AG09319 (cell line): Measurements from ENCODE around the gene MASTL.

Experiments
- DNase-seq: peaks from one replicate; pipeline ENCODE4 v3.0.0-alpha.2; 2010; ENCODE audit warnings: low read depth; ENCODE audit errors: extremely low read depth
- TF ChIP-seq, protein P1 (sequence below): IDR thresholded peaks from 2 replicates; pipeline ENCODE4 v1.5.1; 2011; ENCODE audit warnings: low read depth, mild to moderate bottlenecking, inconsistent platforms, low read length, moderate library complexity

MASTL gene

GRCh38 chr10:27223964-27224363 is 68.8 kb downstream of the MASTL start:
- DNase-seq: no peak
- TF ChIP-seq, protein P1, sequence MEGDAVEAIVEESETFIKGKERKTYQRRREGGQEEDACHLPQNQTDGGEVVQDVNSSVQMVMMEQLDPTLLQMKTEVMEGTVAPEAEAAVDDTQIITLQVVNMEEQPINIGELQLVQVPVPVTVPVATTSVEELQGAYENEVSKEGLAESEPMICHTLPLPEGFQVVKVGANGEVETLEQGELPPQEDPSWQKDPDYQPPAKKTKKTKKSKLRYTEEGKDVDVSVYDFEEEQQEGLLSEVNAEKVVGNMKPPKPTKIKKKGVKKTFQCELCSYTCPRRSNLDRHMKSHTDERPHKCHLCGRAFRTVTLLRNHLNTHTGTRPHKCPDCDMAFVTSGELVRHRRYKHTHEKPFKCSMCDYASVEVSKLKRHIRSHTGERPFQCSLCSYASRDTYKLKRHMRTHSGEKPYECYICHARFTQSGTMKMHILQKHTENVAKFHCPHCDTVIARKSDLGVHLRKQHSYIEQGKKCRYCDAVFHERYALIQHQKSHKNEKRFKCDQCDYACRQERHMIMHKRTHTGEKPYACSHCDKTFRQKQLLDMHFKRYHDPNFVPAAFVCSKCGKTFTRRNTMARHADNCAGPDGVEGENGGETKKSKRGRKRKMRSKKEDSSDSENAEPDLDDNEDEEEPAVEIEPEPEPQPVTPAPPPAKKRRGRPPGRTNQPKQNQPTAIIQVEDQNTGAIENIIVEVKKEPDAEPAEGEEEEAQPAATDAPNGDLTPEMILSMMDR: peak; percentile 50

- TF ChIP-seq, protein P1: no peak
- no peak for DNase-seq
Measured at GRCh38 chr10:27225011-27225590, 69.9 kb downstream of the MASTL start.

GRCh38 chr10:27225642-27226257 is 70.6 kb downstream of the MASTL start:
- DNase-seq: no peak
- TF ChIP-seq, protein P1: no peak

DNA sequence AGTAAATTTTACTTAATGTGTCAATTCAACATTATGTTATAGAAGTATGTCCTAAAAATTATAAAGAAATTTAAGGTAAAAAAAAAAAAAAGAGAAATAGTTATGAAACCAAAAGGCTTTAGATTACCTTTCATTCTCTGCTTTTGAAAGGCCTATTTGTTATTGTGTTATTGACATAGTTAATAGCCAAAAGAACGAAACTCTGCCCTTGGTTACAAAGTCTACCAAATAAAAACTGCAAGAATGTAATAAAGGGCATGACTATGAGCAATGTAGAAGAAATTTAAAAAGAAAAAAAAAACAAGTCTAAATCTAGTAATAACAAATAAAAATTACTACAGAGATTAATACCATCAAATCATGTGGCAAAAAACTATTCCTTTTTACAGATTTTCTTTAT is 74.9 kb downstream of the MASTL start:
- no peak for DNase-seq
- TF ChIP-seq, protein P1: no peak

DNA sequence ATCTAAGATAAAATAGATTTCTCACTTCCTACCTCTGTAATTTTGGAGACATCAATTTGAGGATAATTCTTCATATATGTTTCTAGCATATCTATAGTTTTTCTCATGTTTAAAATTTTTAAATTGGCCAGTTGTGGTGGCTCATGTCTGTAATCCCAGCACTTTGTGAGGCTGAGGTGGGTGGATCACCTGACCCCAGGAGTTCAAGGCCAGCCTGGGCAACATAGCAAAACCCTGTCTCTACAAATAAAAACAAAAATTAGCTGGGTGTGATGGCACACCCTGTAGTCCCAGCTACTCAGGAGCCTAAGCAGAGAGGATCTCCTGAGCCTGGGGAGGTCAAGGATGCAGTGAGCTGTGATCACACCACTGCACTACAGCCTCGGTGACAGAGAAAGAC is 80.6 kb downstream of the MASTL start:
- DNase-seq: no peak
- TF ChIP-seq, protein P1: no peak
